ENCODE results near the gene TERT.
"Not testable (repeated sequence)": the region's sequence is repeated elsewhere in the genome, so short reads cannot be mapped to it uniquely, and the experiment has no call there.

Gene TERT

DNA sequence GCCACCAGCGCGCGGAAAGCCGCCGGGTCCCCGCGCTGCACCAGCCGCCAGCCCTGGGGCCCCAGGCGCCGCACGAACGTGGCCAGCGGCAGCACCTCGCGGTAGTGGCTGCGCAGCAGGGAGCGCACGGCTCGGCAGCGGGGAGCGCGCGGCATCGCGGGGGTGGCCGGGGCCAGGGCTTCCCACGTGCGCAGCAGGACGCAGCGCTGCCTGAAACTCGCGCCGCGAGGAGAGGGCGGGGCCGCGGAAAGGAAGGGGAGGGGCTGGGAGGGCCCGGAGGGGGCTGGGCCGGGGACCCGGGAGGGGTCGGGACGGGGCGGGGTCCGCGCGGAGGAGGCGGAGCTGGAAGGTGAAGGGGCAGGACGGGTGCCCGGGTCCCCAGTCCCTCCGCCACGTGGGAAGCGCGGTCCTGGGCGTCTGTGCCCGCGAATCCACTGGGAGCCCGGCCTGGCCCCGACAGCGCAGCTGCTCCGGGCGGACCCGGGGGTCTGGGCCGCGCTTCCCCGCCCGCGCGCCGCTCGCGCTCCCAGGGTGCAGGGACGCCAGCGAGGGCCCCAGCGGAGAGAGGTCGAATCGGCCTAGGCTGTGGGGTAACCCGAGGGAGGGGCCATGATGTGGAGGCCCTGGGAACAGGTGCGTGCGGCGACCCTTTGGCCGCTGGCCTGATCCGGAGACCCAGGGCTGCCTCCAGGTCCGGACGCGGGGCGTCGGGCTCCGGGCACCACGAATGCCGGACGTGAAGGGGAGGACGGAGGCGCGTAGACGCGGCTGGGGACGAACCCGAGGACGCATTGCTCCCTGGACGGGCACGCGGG lies at the start of gene TERT:
Gene TERT, minus strand, starts transcription at position 234 of the 815 bp plus-strand sequence. Its CDS starts 79 bp downstream, at position 155.
- no peak for DNase-seq
- in situ Hi-C loops (cut with MboI; ENCODE audit: low pct_unique_long_range_greater_than_20kb, low sequenced_read_pairs) = no loop called here

GRCh38 chr5:1343931-1344901 lies 49.3 kb upstream of the TERT start:
- in situ Hi-C loops (cut with MboI; ENCODE audit: low pct_unique_long_range_greater_than_20kb, low sequenced_read_pairs) = no loop called here
- no peak for DNase-seq

DNA sequence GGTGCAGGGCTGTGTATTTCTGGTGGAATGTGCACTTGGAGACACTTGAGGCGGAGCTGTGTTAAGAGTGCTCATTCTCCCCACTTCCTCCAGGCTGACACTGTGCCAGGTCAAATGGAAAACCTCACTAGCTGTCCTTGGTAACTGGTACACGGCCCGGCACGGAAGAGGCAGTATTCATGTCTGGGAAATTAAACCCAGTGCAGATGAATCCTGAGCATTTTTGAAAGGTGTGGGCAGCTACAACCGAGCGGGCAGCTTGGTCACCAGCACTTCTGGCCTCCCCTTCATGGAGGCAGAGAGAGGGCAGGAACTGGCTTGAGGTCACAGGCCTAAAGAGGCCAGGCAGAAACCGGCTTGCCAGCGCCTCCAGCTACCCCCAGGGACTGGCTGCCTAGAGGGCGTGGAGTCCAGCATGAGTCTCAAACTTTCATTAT lies 48.5 kb upstream of the TERT start:
- no peak for DNase-seq
- in situ Hi-C loops (cut with MboI; ENCODE audit: low pct_unique_long_range_greater_than_20kb, low sequenced_read_pairs) = no loop called here

GRCh38 chr5:1342711-1343110 lies 47.8 kb upstream of the TERT start:
- in situ Hi-C loops (cut with MboI; ENCODE audit: low pct_unique_long_range_greater_than_20kb, low sequenced_read_pairs); DNase-seq: not testable (repeated sequence)

GRCh38 chr5:1342268-1342667 lies 47.4 kb upstream of the TERT start:
- in situ Hi-C loops (cut with MboI; ENCODE audit: low pct_unique_long_range_greater_than_20kb, low sequenced_read_pairs) = no loop called here
- DNase-seq = no peak

- no peak for DNase-seq
- in situ Hi-C loops (cut with MboI; ENCODE audit: low pct_unique_long_range_greater_than_20kb, low sequenced_read_pairs) = no loop called here
Observed at GRCh38 chr5:1341863-1342262, 47.0 kb upstream of the TERT start.

- DNase-seq = not testable (repeated sequence)
Observed at GRCh38 chr5:1339818-1340210, 44.9 kb upstream of the TERT start.

DNA sequence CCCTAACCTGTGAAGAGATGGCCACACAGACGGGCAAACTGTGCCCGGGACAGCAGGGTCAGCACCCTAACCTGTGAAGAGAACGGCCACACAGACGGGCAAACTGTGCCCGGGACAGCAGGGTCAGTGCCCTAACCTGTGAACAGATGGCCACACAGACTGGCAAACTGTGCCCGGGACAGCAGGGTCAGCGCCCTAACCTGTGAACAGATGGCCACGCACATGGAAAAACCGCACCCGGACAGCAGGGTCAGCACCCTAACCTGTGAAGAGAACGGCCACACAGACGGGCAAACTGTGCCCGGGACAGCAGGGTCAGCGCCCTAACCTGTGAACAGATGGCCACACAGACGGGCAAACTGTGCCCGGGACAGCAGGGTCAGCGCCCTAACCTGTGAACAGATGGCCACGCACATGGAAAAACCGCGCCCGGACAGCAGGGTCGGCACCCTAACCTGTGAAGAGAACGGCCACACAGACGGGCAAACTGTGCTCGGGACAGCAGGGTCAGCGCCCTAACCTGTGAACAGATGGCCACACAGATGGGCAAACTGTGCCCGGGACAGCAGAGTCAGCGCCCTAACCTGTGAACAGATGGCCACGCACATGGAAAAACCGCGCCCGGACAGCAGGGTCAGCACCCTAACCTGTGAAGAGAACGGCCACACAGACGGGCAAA lies 44.4 kb upstream of the TERT start:
- in situ Hi-C loops (cut with MboI; ENCODE audit: low pct_unique_long_range_greater_than_20kb, low sequenced_read_pairs) = not testable (repeated sequence)

More at GRCh38 chr5:1339818-1340210, 44.9 kb upstream of the TERT start:
- in situ Hi-C loops (cut with MboI; ENCODE audit: low pct_unique_long_range_greater_than_20kb, low sequenced_read_pairs) = not testable (repeated sequence)

DNA sequence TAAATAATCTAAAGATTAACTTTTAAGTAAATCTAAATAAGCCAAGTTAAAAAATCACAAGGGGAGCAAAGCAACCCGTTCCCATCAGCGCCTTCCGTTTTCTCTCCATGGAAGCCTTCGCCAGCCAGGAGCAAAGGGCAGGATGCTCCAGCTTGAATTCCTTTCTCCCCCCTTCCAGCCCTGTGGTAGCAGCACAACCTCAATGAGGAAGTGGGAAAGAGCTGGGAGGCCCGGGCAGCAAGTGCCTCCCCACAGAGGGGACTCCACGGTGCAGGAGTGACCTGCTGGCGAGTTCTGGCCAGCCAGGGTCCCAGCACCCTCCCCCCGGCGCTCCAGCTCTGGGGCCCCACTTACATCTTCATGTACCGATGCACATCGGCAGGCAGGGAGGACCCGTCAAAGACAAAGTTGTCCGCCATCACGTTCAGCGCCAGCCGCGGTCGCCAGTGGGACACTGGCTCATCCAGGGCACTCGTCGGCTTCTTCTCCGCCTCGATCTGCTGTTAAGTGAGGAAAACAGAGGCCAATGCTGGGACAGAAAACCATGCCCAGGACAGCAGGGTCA lies 43.7 kb upstream of the TERT start:
- DNase-seq = no peak
- in situ Hi-C loops (cut with MboI; ENCODE audit: low pct_unique_long_range_greater_than_20kb, low sequenced_read_pairs) = no loop called here

More for the DNA sequence above, 44.4 kb upstream of the TERT start:
- not testable (repeated sequence) for DNase-seq

DNA sequence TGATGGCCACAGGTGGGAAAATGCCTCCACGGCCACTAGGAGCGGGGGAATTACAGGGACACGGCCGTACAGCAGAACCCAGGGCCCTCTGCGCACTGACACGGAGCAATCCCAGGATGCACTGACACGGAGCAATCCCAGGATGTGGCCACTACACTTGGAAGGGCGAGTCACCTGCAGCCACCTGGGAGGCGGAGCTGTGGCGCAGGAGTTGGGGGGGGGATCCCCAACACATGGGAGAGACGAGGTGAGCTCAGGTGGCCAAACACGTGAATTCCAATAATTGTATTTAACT lies 43.3 kb upstream of the TERT start:
- in situ Hi-C loops (cut with MboI; ENCODE audit: low pct_unique_long_range_greater_than_20kb, low sequenced_read_pairs) = no loop called here
- DNase-seq = no peak

GRCh38 chr5:1337489-1338195 lies 42.8 kb upstream of the TERT start:
- in situ Hi-C loops (cut with MboI; ENCODE audit: low pct_unique_long_range_greater_than_20kb, low sequenced_read_pairs) = no loop called here
- no peak for DNase-seq

- no peak for DNase-seq
- in situ Hi-C loops (cut with MboI; ENCODE audit: low pct_unique_long_range_greater_than_20kb, low sequenced_read_pairs) = no loop called here
Observed at GRCh38 chr5:1336749-1337488, 42.1 kb upstream of the TERT start.

DNA sequence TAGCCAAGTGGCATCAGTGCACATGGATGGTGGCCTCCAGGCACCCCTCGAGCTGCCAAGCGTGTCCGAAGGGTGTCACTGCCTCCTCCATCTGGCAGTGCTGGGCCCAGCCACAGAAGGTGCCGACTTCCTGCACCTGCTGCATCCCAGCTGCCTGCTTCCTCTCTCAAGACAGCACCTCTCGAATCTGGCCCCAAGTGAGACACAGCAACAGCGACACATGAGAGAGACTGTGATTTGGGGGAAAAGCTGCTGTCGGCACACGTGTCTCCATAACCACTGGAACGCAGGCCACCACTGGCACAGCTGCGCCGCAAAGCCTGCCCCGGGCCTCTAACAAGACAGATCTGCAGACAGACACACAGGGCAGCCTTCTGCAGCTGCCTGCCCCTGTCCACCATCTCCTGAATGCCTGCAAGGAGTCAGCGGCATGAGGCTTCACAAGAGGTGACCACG lies 41.3 kb upstream of the TERT start:
- in situ Hi-C loops (cut with MboI; ENCODE audit: low pct_unique_long_range_greater_than_20kb, low sequenced_read_pairs) = no loop called here
- DNase-seq = no peak

DNA sequence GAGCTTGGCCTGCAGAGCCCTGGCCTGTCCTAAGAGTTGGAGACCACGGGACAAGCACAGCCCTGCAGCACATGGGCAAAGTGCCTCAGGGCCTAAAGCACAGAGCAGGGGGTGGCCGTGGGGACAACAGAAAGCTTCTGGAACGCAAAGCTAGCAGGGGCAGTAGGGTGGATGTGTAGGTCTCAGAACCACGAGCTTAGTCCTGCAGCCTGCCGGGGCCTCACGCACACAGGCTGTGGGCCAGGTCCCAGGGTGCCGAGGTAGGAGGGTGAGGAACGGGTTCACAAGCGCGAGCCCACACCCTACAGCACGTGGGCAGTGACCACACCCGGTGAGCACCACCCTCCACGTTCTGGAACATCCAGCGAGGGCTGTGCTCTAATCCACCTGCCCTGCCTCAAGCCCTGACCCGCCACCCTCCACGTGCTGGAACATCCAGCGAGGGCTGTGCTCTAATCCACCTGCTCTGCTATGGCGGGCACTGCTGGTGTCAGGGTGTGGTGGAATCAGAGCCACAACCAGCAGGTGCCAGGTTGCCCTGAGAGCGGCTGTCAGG lies 40.8 kb upstream of the TERT start:
- no peak for DNase-seq
- in situ Hi-C loops (cut with MboI; ENCODE audit: low pct_unique_long_range_greater_than_20kb, low sequenced_read_pairs) = no loop called here

- DNase-seq = no peak
- in situ Hi-C loops (cut with MboI; ENCODE audit: low pct_unique_long_range_greater_than_20kb, low sequenced_read_pairs) = no loop called here
Observed at GRCh38 chr5:1334831-1335539, 40.1 kb upstream of the TERT start.

DNA sequence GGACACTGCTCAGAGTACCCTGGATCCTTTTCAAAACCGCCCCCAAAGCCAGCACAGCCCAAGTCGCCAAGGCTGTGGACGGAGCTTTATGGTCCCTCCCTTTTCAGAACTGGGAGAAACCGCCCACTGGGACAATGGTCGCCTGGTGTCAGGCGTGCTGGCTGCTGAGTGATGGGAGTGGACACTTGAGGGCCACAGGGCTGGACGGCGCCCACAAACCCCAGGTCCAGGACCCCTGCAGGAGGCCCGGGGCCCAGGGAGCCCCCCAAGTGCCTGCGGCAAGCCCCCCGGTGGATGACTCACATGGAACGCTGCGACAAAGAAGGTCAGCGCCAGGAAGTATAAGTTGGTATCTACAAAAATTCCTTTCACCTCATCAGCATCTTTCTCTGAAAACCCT lies 39.1 kb upstream of the TERT start:
- in situ Hi-C loops (cut with MboI; ENCODE audit: low pct_unique_long_range_greater_than_20kb, low sequenced_read_pairs) = no loop called here
- DNase-seq = no peak

GRCh38 chr5:1333286-1333685 lies 38.4 kb upstream of the TERT start:
- in situ Hi-C loops (cut with MboI; ENCODE audit: low pct_unique_long_range_greater_than_20kb, low sequenced_read_pairs); DNase-seq: not testable (repeated sequence)
